NOMO-1 treated with dmso at 0.1 percent for 144 hours (cell line): Measurements from ENCODE around the gene ACKR3.

ENCODE experiments used
- DNase-seq: peaks from one replicate; lab custom pipeline; 2025; ENCODE audit not compliant: unreplicated experiment; lab: John Stamatoyannopoulos, UW

Gene ACKR3

GRCh38 chr2:236607471-236608187, 38.0 kb downstream of the ACKR3 start:
- DNase-seq = no peak

GRCh38 chr2:236608188-236608525, 38.5 kb downstream of the ACKR3 start:
- no peak for DNase-seq

- no peak for DNase-seq
Observed at GRCh38 chr2:236608710-236609109, 39.1 kb downstream of the ACKR3 start.

- no peak for DNase-seq
Observed at GRCh38 chr2:236610991-236611821, 41.6 kb downstream of the ACKR3 start.

GRCh38 chr2:236612737-236613136, 43.1 kb downstream of the ACKR3 start:
- DNase-seq = no peak

- DNase-seq = no peak
Observed at GRCh38 chr2:236613612-236614011, 44.0 kb downstream of the ACKR3 start.

- DNase-seq = no peak
Observed at GRCh38 chr2:236614551-236614950, 44.9 kb downstream of the ACKR3 start.

- no peak for DNase-seq
Observed at GRCh38 chr2:236616031-236616430, 46.4 kb downstream of the ACKR3 start.

- DNase-seq = no peak
Observed at GRCh38 chr2:236616624-236617023, 47.0 kb downstream of the ACKR3 start.

GRCh38 chr2:236617221-236617737, 47.7 kb downstream of the ACKR3 start:
- DNase-seq = no peak

GRCh38 chr2:236617796-236618195, 48.2 kb downstream of the ACKR3 start:
- DNase-seq = no peak

- no peak for DNase-seq
Observed at GRCh38 chr2:236618370-236618769, 48.7 kb downstream of the ACKR3 start.

- DNase-seq = no peak
Observed at GRCh38 chr2:236619910-236620612, 50.4 kb downstream of the ACKR3 start.

- DNase-seq = no peak
Observed at GRCh38 chr2:236621786-236622185, 52.2 kb downstream of the ACKR3 start.

GRCh38 chr2:236622201-236622600, 52.6 kb downstream of the ACKR3 start:
- DNase-seq = no peak

GRCh38 chr2:236622660-236623059, 53.0 kb downstream of the ACKR3 start:
- no peak for DNase-seq

GRCh38 chr2:236623816-236624215, 54.2 kb downstream of the ACKR3 start:
- DNase-seq = no peak

GRCh38 chr2:236625156-236625690, 55.6 kb downstream of the ACKR3 start:
- no peak for DNase-seq

GRCh38 chr2:236626391-236627150, 56.9 kb downstream of the ACKR3 start:
- DNase-seq = no peak

- DNase-seq = no peak
Observed at GRCh38 chr2:236627193-236627592, 57.6 kb downstream of the ACKR3 start.

- no peak for DNase-seq
Observed at GRCh38 chr2:236627841-236628240, 58.2 kb downstream of the ACKR3 start.
